ENCODE data around the gene PITPNC1.

DNA sequence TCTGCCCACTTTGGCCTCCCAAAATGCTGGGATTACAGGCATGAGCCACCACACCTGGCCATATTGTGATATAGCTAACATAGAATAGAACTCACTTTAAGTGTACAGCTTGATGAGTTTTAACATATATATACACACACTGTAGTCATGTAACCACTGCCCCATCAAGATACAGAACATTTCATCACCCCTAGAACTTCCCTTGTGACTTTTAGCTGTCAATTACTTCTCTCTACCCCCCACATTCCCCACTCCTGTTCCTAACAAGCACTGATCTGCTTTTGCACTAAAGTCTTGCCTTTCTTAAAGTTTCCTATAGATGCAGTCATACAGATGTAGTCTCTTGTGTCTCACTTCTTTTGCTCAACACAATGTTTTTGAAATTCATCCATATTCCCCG, 93.1 kb downstream of the PITPNC1 start:
- no peak for TF ChIP-seq EZH2 (IDR thresholded peaks at IDR 0.05; ENCODE audit: insufficient read depth, poor library complexity, severe bottlenecking)
- TF ChIP-seq EZH2phosphoT487 (IDR thresholded peaks at IDR 0.05; ENCODE audit: insufficient read depth, low read depth) = no peak

Measured in GM23248 (cell line).